Prostate gland (tissue), 2 donors: ENCODE data around the gene TRAPPC3. TPM values are rescaled to one million over a fixed set of nuclear protein-coding genes. Genes with fewer than 3 reads are reported as not detected.

Experiments
- DNase-seq: peaks from one replicate; pipeline ENCODE4 v3.0.0-alpha.2; 2019; ENCODE audit warnings: low spot score
- H3K27ac ChIP-seq, 2 donors: fragments of 200-600 bp; sonication (generic); 2 replicates each; pipeline ENCODE4 v1.5.1; 2017 to 2019
- H3K27me3 ChIP-seq: fragments of 200-600 bp; sonication (generic); replicated peaks from 2 replicates; pipeline ENCODE4 v1.5.1; 2019; ENCODE audit not compliant: insufficient read depth
- H3K36me3 ChIP-seq, 2 donors: fragments of 200-600 bp; sonication (generic); 1 replicate in 1 of 2; 2 replicates in 1 of 2; pipeline versions ENCODE4 v1.5.1 to v1.8.1; 2017 to 2019
- H3K4me1 ChIP-seq: fragments of 200-600 bp; sonication (generic); replicated peaks from 2 replicates; pipeline ENCODE4 v1.5.1; 2019
- H3K4me3 ChIP-seq, 2 donors: fragments of 200-600 bp; sonication (generic); 2 replicates each; pipeline ENCODE4 v1.5.1; 2017 to 2019
- H3K9me3 ChIP-seq: fragments of 200-600 bp; sonication (generic); 2 replicates; pipeline ENCODE4 v1.5.1; 2017
- POLR2A ChIP-seq: fragments of 450-650 bp; IDR thresholded peaks from one replicate; pipeline ENCODE4 v1.6.1; 2016; ENCODE audit warnings: antibody characterized with exemption, mild to moderate bottlenecking
- POLR2AphosphoS5 ChIP-seq: sonication (generic); formaldehyde crosslinking; IDR thresholded peaks from one replicate; pipeline ENCODE4 v1.6.1; 2017; ENCODE audit warnings: antibody characterized with exemption
- WGBS: methylation state at CpG from one replicate; pipeline ENCODE4 v1.1.5; 2018; 5-methylcytosine and 5-hydroxymethylcytosine counted together
- intact Hi-C: fragments of 100-400 bp; cut with DNase I; formaldehyde crosslinking; loops from one replicate; pipeline ENCODE4 v1.14.2; 2022
- total RNA-seq, 2 donors: library from RNA; depleted of rRNA; stranded (reverse); fragments of >200 nt; gene quantifications; one replicate each; pipeline ENCODE4 v1.1.0, GENCODE V29; 2016
- TF ChIP-seq, protein P1 (sequence below), 4 experiments: fragments of 200-600 bp in 2 of 4; fragments of 450-650 bp in 2 of 4; sonication (generic) in 2 of 4; IDR thresholded peaks; 1 replicate in 3 of 4; 2 replicates in 1 of 4; pipeline ENCODE4 v1.5.1; 2016 to 2019; ENCODE audit warnings: antibody characterized with exemption in 4 of 4, mild to moderate bottlenecking in 2 of 4, moderate library complexity in 2 of 4

The TRAPPC3 gene
- total RNA-seq, 2 donors from 2014 or later = 90.0 to 92.5 TPM

- no peak overlapping the region for H3K27ac ChIP-seq
- 88% methylated on average over 4 of the region's 4 CpGs for WGBS
- intact Hi-C loops = no loop called here
Measured at GRCh38 chr1:36091141-36091540, 58.1 kb downstream of the TRAPPC3 start.

DNA sequence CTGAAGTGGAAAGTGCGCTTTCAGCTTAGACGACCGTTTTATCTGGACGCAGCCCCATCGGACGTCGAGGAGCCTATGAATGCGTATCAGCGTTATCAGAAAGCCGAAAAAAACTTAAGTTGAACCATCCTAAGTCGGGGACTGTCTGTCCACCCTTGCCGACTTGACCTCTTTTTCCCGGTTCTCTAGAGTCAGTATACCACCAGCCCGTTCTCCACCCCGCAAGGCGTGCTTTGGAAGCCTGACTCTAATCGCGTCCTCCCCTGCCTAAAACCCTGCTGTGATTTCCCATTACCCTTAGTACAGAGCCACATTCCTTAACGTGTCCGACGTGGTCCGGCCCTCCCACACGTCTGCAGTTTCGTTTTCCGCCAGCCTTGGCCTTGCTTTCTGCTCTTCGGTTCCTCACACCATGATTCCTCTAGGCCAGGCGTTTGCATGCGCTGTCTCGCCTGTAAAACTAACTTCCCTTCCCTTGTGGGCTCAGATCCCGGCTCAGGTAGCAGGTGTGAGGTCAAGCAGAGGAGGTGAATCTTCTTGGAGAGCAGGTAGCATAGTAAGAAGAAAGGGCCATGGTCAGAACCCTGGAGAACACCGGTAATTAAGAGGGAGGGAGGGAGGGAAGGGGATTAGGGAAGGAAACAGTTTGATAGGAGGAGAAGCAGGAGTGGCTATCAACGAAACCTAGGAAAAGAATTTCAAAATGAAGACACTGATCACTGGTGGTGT is 59.7 kb downstream of the TRAPPC3 start:
- TF ChIP-seq POLR2A (no peak), POLR2AphosphoS5 (no peak)
- TF ChIP-seq, protein P1, sequence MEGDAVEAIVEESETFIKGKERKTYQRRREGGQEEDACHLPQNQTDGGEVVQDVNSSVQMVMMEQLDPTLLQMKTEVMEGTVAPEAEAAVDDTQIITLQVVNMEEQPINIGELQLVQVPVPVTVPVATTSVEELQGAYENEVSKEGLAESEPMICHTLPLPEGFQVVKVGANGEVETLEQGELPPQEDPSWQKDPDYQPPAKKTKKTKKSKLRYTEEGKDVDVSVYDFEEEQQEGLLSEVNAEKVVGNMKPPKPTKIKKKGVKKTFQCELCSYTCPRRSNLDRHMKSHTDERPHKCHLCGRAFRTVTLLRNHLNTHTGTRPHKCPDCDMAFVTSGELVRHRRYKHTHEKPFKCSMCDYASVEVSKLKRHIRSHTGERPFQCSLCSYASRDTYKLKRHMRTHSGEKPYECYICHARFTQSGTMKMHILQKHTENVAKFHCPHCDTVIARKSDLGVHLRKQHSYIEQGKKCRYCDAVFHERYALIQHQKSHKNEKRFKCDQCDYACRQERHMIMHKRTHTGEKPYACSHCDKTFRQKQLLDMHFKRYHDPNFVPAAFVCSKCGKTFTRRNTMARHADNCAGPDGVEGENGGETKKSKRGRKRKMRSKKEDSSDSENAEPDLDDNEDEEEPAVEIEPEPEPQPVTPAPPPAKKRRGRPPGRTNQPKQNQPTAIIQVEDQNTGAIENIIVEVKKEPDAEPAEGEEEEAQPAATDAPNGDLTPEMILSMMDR (IDR thresholded peaks at IDR 0.05) = no peak
- H3K27me3 ChIP-seq = no peaks in the 10 kb centered on the region
- peak overlapping the region; percentile 72 to 90 for H3K27ac ChIP-seq
- DNase-seq = no peak
- intact Hi-C loops = loop anchor here (2.0 to 5.0 kb wide), 2 partner anchors 159 to 207 kb away; partner anchors contain the start of genes AGO1 and AGO3
- H3K36me3 ChIP-seq = peaks cover 2 to 19% of the 10 kb centered on the region in 2 donors
- WGBS = 6% methylated on average over 32 of the region's 32 CpGs
- peaks cover 8% of the 10 kb centered on the region for H3K4me1 ChIP-seq
- peak overlapping the region; percentile 57 to 89 for H3K4me3 ChIP-seq
- no peaks in the 10 kb centered on the region for H3K9me3 ChIP-seq

More at GRCh38 chr1:36091141-36091540, 58.1 kb downstream of the TRAPPC3 start:
- DNase-seq = no peak
- Histone ChIP-seq H3K27me3 (no peaks in the 10 kb centered on the region), H3K36me3 (peaks cover 4 to 22% of the 10 kb centered on the region in 2 donors), H3K4me1 (peaks cover 8% of the 10 kb centered on the region), H3K4me3 (no peak overlapping the region), H3K9me3 (no peaks in the 10 kb centered on the region)
- TF ChIP-seq POLR2A = no peak
- no peak for TF ChIP-seq POLR2AphosphoS5
- TF ChIP-seq, protein P1 (IDR thresholded peaks at IDR 0.05) = no peak

- peak; percentile 84 for DNase-seq
- intact Hi-C loops = loop anchor here (2.0 to 5.0 kb wide), 2 partner anchors 158 to 206 kb away; partner anchors contain the start of genes AGO1 and AGO3
- no peaks in the 10 kb centered on the region for H3K27me3 ChIP-seq
- no peaks in the 10 kb centered on the region for H3K9me3 ChIP-seq
- peaks cover 12% of the 10 kb centered on the region for H3K4me1 ChIP-seq
- WGBS = under 1% methylated on average over 78 of the region's 84 CpGs
- H3K36me3 ChIP-seq = peaks cover 2 to 14% of the 10 kb centered on the region in 2 donors
- TF ChIP-seq, protein P1 (IDR thresholded peaks at IDR 0.05) = peak; percentile 93 to 99 (median 99)
- TF ChIP-seq POLR2A (peak; percentile 84), POLR2AphosphoS5 (peak; percentile 96)
- H3K27ac ChIP-seq = peak within 1 kb of the TSS; percentile 72 to 90
- peak within 1 kb of the TSS; percentile 57 to 89 for H3K4me3 ChIP-seq
Measured at GRCh38 chr1:36088577-36089392, 60.5 kb downstream of the TRAPPC3 start, which contains the start of gene ADPRS. Gene ADPRS (plus strand): TSS chr1:36088892. CDS start chr1:36088905, 13 bp downstream.

DNA sequence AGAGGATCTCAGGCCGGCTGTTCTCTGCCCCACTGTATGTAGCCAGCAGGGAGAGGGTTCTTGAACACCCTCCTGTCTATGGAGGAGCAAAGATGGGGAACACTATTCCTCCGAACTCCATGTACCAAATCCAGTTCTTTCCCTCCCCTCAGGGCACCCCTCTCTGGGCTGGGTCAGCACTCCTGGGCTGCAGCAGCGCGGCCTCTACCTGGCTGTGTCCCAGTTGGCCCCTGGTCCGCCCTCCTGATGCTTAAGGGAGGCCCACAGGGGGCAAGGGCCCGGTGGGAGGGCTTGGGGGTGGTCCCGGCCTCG is 61.1 kb downstream of the TRAPPC3 start:
- H3K27me3 ChIP-seq = no peaks in the 10 kb centered on the region
- intact Hi-C loops = loop anchor here (2.0 to 5.0 kb wide), 2 partner anchors 157 to 206 kb away; partner anchors contain the start of genes AGO1 and AGO3
- peak overlapping the region; percentile 57 to 89 for H3K4me3 ChIP-seq
- TF ChIP-seq POLR2AphosphoS5 (no peak), POLR2A (no peak)
- TF ChIP-seq, protein P1 (IDR thresholded peaks at IDR 0.05) = no peak
- H3K27ac ChIP-seq = peak overlapping the region; percentile 72 to 90
- H3K4me1 ChIP-seq = peaks cover 13% of the 10 kb centered on the region
- peaks cover 2 to 8% of the 10 kb centered on the region in 2 donors for H3K36me3 ChIP-seq
- 20% methylated on average over 6 of the region's 8 CpGs for WGBS
- no peak for DNase-seq
- no peaks in the 10 kb centered on the region for H3K9me3 ChIP-seq
